GM19193 (cell line): ENCODE data around the gene GABRB2.

Experiments
- POLR2A ChIP-seq: IDR thresholded peaks from 4 replicates; pipeline ENCODE4 v1.6.1; 2011; ENCODE audit not compliant: insufficient read depth, insufficient read length; ENCODE audit errors: extremely low read depth

GABRB2 gene

GRCh38 chr5:161546470-161547301 is at the start of gene GABRB2:
GABRB2 (minus strand) TSS chr5:161546725; CDS start chr5:161546643, 82 bp downstream.
- no peak for TF ChIP-seq POLR2A

GRCh38 chr5:161585798-161586197 is 39.3 kb upstream of the GABRB2 start:
- no peak for TF ChIP-seq POLR2A

- no peak for TF ChIP-seq POLR2A
Measured at GRCh38 chr5:161580621-161581020, 34.1 kb upstream of the GABRB2 start.

- no peak for TF ChIP-seq POLR2A
Measured at GRCh38 chr5:161572914-161573313, 26.4 kb upstream of the GABRB2 start.

- TF ChIP-seq POLR2A: no peak
Measured at GRCh38 chr5:161566081-161566480, 19.6 kb upstream of the GABRB2 start.

- TF ChIP-seq POLR2A: no peak
Measured at GRCh38 chr5:161562446-161562845, 15.9 kb upstream of the GABRB2 start.

- no peak for TF ChIP-seq POLR2A
Measured at GRCh38 chr5:161549106-161549505, 2.6 kb upstream of the GABRB2 start.

GRCh38 chr5:161548487-161549094 is 2.1 kb upstream of the GABRB2 start:
- no peak for TF ChIP-seq POLR2A

GRCh38 chr5:161547738-161548486 is 1.4 kb upstream of the GABRB2 start:
- no peak for TF ChIP-seq POLR2A

- no peak for TF ChIP-seq POLR2A
Measured at GRCh38 chr5:161547406-161547737, 847 bp upstream of the GABRB2 start.

- no peak for TF ChIP-seq POLR2A
Measured at GRCh38 chr5:161546095-161546469, 443 bp downstream of the GABRB2 start.

- no peak for TF ChIP-seq POLR2A
Measured at GRCh38 chr5:161545344-161546094, 1.0 kb downstream of the GABRB2 start.

- TF ChIP-seq POLR2A: no peak
Measured at GRCh38 chr5:161544350-161544765, 2.2 kb downstream of the GABRB2 start.

- no peak for TF ChIP-seq POLR2A
Measured at GRCh38 chr5:161539016-161539415, 7.5 kb downstream of the GABRB2 start.

- TF ChIP-seq POLR2A: no peak
Measured at GRCh38 chr5:161535762-161536161, 10.8 kb downstream of the GABRB2 start.

- TF ChIP-seq POLR2A: no peak
Measured at GRCh38 chr5:161530700-161531099, 15.8 kb downstream of the GABRB2 start.

GRCh38 chr5:161513942-161514341 is 32.6 kb downstream of the GABRB2 start:
- TF ChIP-seq POLR2A: no peak
